ENCODE data around the gene DNAH3.
"Not testable (repeated sequence)": the region's sequence is repeated elsewhere in the genome, so short reads cannot be mapped to it uniquely, and the experiment has no call there.

The DNAH3 gene

GRCh38 chr16:20930365-20930690, 220.3 kb downstream of the DNAH3 start:
- TF ChIP-seq, protein P1, sequence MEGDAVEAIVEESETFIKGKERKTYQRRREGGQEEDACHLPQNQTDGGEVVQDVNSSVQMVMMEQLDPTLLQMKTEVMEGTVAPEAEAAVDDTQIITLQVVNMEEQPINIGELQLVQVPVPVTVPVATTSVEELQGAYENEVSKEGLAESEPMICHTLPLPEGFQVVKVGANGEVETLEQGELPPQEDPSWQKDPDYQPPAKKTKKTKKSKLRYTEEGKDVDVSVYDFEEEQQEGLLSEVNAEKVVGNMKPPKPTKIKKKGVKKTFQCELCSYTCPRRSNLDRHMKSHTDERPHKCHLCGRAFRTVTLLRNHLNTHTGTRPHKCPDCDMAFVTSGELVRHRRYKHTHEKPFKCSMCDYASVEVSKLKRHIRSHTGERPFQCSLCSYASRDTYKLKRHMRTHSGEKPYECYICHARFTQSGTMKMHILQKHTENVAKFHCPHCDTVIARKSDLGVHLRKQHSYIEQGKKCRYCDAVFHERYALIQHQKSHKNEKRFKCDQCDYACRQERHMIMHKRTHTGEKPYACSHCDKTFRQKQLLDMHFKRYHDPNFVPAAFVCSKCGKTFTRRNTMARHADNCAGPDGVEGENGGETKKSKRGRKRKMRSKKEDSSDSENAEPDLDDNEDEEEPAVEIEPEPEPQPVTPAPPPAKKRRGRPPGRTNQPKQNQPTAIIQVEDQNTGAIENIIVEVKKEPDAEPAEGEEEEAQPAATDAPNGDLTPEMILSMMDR (IDR thresholded peaks at IDR 0.05; ENCODE audit: insufficient read depth, low read length, missing control alignments) = no peak
- H3K4me3 ChIP-seq (ENCODE audit: low read depth, low read length) = no peak overlapping the region
- ChIA-PET POLR2A (no interaction called here), CTCF (interaction anchor here (1.0 to 2.0 kb wide), 3 partner anchors 80 to 370 kb away, joined by 3 to 5 read pairs (median 3); no protein-coding TSS in a partner anchor)
- no peak for DNase-seq (ENCODE audit: low read depth, low spot score)

DNA sequence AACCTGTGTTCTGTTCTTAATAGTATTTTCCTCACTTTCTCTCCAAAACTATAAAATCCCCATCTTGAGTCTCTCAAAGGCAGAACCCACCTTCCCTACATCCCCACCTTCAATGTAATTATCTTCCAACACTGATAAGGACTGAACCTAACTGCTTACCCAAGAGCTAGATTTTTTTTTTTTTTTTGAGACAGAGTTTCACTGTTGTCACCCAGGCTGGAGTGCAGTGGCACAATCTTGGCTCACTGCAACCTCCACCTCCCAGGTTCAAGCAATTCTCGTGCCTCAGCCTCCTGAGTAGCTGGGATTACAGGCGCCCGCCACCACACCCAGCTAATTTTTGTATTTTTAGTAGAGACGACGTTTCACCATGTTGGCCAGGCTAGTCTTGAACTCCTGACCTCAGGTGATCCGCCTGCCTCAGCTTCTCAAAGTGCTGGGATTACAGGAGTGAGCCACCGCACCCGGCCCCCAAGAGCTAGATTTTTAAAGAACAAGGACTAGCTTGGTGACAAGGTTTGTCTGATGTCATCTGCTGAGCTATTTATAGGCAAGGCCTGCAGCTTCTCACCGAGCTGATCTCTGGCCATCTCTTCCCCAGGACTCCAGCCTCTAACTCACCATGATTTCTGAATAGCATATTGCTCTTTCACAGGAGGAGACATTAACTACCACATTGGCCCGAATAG, 220.8 kb downstream of the DNAH3 start:
- H3K4me3 ChIP-seq (ENCODE audit: low read depth, low read length); DNase-seq (ENCODE audit: low read depth, low spot score); POLR2A ChIA-PET: not testable (repeated sequence)
- CTCF ChIA-PET = interaction anchor here (1.0 to 2.0 kb wide), 3 partner anchors 79 to 371 kb away, joined by 3 to 5 read pairs (median 3); no protein-coding TSS in a partner anchor

DNA sequence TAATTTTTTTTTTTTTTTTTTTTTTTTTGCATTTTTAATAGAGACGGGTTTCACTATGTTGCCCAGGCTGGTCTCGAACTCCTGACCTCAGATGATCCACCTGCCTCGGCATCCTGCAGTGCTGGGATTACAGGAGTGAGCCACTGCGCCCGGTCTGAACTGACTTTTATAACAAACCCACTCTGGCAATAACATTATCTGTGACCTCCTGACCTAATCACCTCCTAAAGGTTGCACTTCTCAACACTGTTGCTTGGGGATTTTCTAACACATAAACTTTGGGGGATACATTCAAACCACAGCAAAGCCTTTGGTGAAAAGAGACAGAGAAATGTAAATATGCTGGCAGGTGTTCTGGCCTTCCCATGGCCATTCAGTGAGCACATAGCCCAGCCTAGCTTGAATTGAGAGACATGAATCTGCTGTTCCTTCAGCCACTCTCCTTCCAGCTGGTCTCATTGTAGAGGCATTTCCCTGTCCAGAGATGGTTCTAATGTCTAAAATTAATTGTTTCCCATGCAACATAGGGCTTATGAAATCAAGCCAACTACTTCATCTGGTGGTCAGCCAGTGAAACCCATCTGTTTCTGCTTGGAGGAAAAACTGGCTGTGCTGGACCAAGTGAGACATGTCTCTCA, 221.8 kb downstream of the DNAH3 start:
- H3K4me3 ChIP-seq (ENCODE audit: low read depth, low read length) = no peak overlapping the region
- ChIA-PET CTCF (no interaction called here), POLR2A (no interaction called here)
- no peak for DNase-seq (ENCODE audit: low read depth, low spot score)
- TF ChIP-seq, protein P1 (IDR thresholded peaks at IDR 0.05; ENCODE audit: insufficient read depth, low read length, missing control alignments) = no peak

DNA sequence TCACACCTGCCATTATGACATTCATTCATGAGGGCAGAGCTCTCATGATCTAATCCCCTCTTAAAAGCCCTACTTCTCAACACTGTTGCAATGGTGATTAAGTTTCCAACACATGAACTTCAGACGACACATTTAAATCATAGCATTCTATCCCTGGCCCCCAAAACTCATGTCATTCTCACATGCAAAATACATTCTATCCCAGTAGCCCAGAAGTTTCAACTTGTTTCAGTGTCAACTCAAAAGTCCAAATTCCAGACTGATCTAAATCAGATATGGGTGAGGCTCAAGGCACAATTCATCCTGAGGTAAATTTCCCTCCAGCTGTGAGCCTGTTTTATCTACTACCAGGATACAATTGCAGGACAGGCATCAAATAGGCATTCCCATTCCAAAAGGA, 224.9 kb downstream of the DNAH3 start:
- POLR2A ChIA-PET = no interaction called here
- TF ChIP-seq, protein P1 (IDR thresholded peaks at IDR 0.05; ENCODE audit: insufficient read depth, low read length, missing control alignments) = no peak
- CTCF ChIA-PET = no interaction called here
- H3K4me3 ChIP-seq (ENCODE audit: low read depth, low read length) = no peak overlapping the region
- DNase-seq (ENCODE audit: low read depth, low spot score) = no peak

DNA sequence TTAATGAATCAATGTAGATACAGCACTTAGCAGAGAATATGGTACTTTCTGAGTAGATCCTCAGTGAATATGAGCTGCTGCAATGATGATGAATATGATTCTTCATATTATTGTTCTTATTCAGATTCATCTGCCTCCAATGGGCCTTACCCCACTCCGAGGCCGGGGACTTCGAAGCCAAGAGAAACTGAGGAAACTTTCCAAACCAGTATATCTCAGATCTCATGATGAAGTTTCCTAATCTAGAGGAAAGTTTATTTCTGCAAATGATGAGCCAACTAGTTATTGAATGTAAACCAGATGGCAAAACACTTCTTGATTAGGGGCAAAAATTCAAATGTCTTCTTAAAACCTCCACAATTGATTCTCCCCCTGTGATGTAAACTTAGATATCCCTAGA, 226.8 kb downstream of the DNAH3 start:
- H3K4me3 ChIP-seq (ENCODE audit: low read depth, low read length) = no peak overlapping the region
- TF ChIP-seq, protein P1 (IDR thresholded peaks at IDR 0.05; ENCODE audit: insufficient read depth, low read length, missing control alignments) = no peak
- ChIA-PET CTCF (no interaction called here), POLR2A (no interaction called here)
- DNase-seq (ENCODE audit: low read depth, low spot score) = no peak

DNA sequence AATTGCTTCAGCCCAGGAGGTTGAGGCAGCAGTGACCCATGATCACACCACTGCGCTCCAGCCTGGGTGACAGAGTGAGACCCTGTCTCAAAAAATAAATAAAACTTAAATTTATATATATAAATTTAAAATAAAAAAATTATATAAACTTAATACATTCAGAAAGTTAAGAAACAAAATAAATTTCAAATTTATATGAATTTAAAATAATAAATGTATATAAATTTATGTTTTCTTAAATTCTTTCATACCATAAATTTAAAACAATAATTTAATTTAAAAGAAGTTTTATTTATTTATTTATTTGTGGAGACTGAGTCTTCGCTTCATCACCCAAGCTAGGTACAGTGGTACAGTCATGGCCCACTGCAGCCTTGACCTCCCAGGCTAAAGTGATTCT, 229.8 kb downstream of the DNAH3 start:
- no peak overlapping the region for H3K4me3 ChIP-seq (ENCODE audit: low read depth, low read length)
- ChIA-PET POLR2A (no interaction called here), CTCF (no interaction called here)
- TF ChIP-seq, protein P1 (IDR thresholded peaks at IDR 0.05; ENCODE audit: insufficient read depth, low read length, missing control alignments) = no peak
- no peak for DNase-seq (ENCODE audit: low read depth, low spot score)

- no peak overlapping the region for H3K4me3 ChIP-seq (ENCODE audit: low read depth, low read length)
- TF ChIP-seq, protein P1 (IDR thresholded peaks at IDR 0.05; ENCODE audit: insufficient read depth, low read length, missing control alignments) = no peak
- no peak for DNase-seq (ENCODE audit: low read depth, low spot score)
- POLR2A ChIA-PET = no interaction called here
- CTCF ChIA-PET = interaction anchor here (1.0 kb wide), 1 partner anchor 56 kb away, joined by 4 read pairs; no protein-coding TSS in a partner anchor
Measured at GRCh38 chr16:20920091-20920490, 230.6 kb downstream of the DNAH3 start.
